HEK293 (cell line): Measurements from ENCODE around the gene STXBP5L.
"Not testable (repeated sequence)": the region's sequence is repeated elsewhere in the genome, so short reads cannot be mapped to it uniquely, and the experiment has no call there.

Experiments
- CTCF ChIA-PET: fragments of 350-600 bp; formaldehyde crosslinking; extraction: SDS; loops from one replicate; lab custom pipeline; 2021; ENCODE audit warnings: antibody characterized with exemption; lab: Yijun Ruan, JAX
- POLR2A ChIA-PET: fragments of 300-600 bp; formaldehyde crosslinking; extraction: SDS; loops from one replicate; lab custom pipeline; 2020; ENCODE audit warnings: antibody characterized with exemption, inconsistent platforms; lab: Yijun Ruan, JAX
- H3K27ac ChIP-seq: fragments of 200-500 bp; sonication (Bioruptor generic); 2 replicates; pipeline ENCODE4 v1.5.1; 2014; ENCODE audit warnings: low read depth, low read length, control low read depth, inconsistent platforms; ENCODE audit errors: extremely low read depth
- H3K36me3 ChIP-seq, 2 experiments: fragments of 200-500 bp in 1 of 2; sonication (Bioruptor generic) in 1 of 2; 1 replicate in 1 of 2; 2 replicates in 1 of 2; pipeline ENCODE4 v1.5.1; 2014 to 2017; ENCODE audit warnings: inconsistent platforms in 2 of 2, low read length in 2 of 2; ENCODE audit not compliant: control insufficient read depth in 2 of 2, insufficient read depth in 1 of 2
- H3K4me1 ChIP-seq: fragments of 200-500 bp; sonication (Bioruptor generic); 2 replicates; pipeline ENCODE4 v1.5.1; 2014; ENCODE audit warnings: mild to moderate bottlenecking, low read length, inconsistent platforms; ENCODE audit not compliant: control insufficient read depth, insufficient read depth
- H3K4me3 ChIP-seq: 2 replicates; pipeline ENCODE4 v1.5.1; 2011; ENCODE audit warnings: low read depth, mild to moderate bottlenecking, control low read depth, low read length, moderate library complexity
- H3K9me3 ChIP-seq: fragments of 200-500 bp; sonication (Bioruptor generic); 2 replicates; pipeline ENCODE4 v1.5.1; 2014; ENCODE audit warnings: low read depth, low read length, inconsistent platforms; ENCODE audit not compliant: control insufficient read depth, insufficient read depth
- BCL11B ChIP-seq: fragments of 450-650 bp; formaldehyde crosslinking; IDR thresholded peaks from 2 replicates; pipeline ENCODE4 v1.5.1; 2016; ENCODE audit warnings: low read depth, missing biosample characterization, missing genetic modification characterization
- GLI4 ChIP-seq: fragments of 450-650 bp; formaldehyde crosslinking; IDR thresholded peaks from 2 replicates; pipeline ENCODE4 v1.5.1; 2016; ENCODE audit warnings: missing biosample characterization, missing genetic modification characterization
- MEIS1 ChIP-seq: sonication (generic); formaldehyde crosslinking; IDR thresholded peaks from 2 replicates; pipeline ENCODE4 v1.8.1; 2022; ENCODE audit warnings: missing genetic modification reagents, mild to moderate bottlenecking, borderline replicate concordance
- SALL2 ChIP-seq: fragments of 450-650 bp; formaldehyde crosslinking; IDR thresholded peaks from 2 replicates; pipeline ENCODE4 v1.5.0; 2017; ENCODE audit warnings: missing biosample characterization, mild to moderate bottlenecking, missing genetic modification characterization, borderline replicate concordance
- SP3 ChIP-seq: fragments of 450-650 bp; formaldehyde crosslinking; IDR thresholded peaks from 2 replicates; pipeline ENCODE4 v1.5.1; 2016; ENCODE audit warnings: missing biosample characterization, missing genetic modification characterization
- TCF7L2 ChIP-seq: IDR thresholded peaks from 2 replicates; pipeline ENCODE4 v1.6.1; 2011; ENCODE audit warnings: low read depth, mild to moderate bottlenecking, inconsistent platforms, low read length, moderate library complexity, borderline replicate concordance
- ZBTB17 ChIP-seq: fragments of 450-650 bp; formaldehyde crosslinking; IDR thresholded peaks from 2 replicates; pipeline ENCODE4 v1.5.1; 2016; ENCODE audit warnings: missing biosample characterization, missing genetic modification characterization
- ZBTB6 ChIP-seq: fragments of 450-650 bp; formaldehyde crosslinking; IDR thresholded peaks from 2 replicates; pipeline ENCODE4 v1.5.1; 2017; ENCODE audit warnings: missing biosample characterization, missing genetic modification characterization
- ZBTB8A ChIP-seq: fragments of 450-650 bp; formaldehyde crosslinking; IDR thresholded peaks from 2 replicates; pipeline ENCODE4 v1.5.1; 2016; ENCODE audit warnings: missing biosample characterization, missing genetic modification characterization
- ZFP37 ChIP-seq: fragments of 450-650 bp; formaldehyde crosslinking; IDR thresholded peaks from 2 replicates; pipeline ENCODE4 v1.5.1; 2016; ENCODE audit warnings: missing biosample characterization, missing genetic modification characterization
- ZNF133 ChIP-seq: fragments of 450-650 bp; formaldehyde crosslinking; IDR thresholded peaks from 2 replicates; pipeline ENCODE4 v1.5.1; 2016; ENCODE audit warnings: missing biosample characterization, missing genetic modification characterization
- ZNF157 ChIP-seq: fragments of 450-650 bp; formaldehyde crosslinking; IDR thresholded peaks from 2 replicates; pipeline ENCODE4 v1.5.1; 2016; ENCODE audit warnings: missing biosample characterization, missing genetic modification characterization
- ZNF18 ChIP-seq: fragments of 450-650 bp; formaldehyde crosslinking; IDR thresholded peaks from 2 replicates; pipeline ENCODE4 v1.5.1; 2016; ENCODE audit warnings: missing biosample characterization, missing genetic modification characterization
- ZNF280D ChIP-seq: fragments of 450-650 bp; formaldehyde crosslinking; IDR thresholded peaks from 2 replicates; pipeline ENCODE4 v1.5.1; 2016; ENCODE audit warnings: missing biosample characterization, missing genetic modification characterization
- ZNF302 ChIP-seq: fragments of 450-650 bp; formaldehyde crosslinking; IDR thresholded peaks from 2 replicates; pipeline ENCODE4 v1.5.1; 2016; ENCODE audit warnings: missing biosample characterization, missing genetic modification characterization, low read depth
- ZNF366 ChIP-seq: fragments of 450-650 bp; formaldehyde crosslinking; conservative IDR thresholded peaks from 2 replicates; pipeline ENCODE4 v1.5.1; 2016; ENCODE audit warnings: missing biosample characterization, missing genetic modification characterization
- ZNF37A ChIP-seq: fragments of 450-650 bp; IDR thresholded peaks from 2 replicates; pipeline ENCODE4 v1.5.1; 2018; ENCODE audit warnings: missing biosample characterization, missing genetic modification characterization
- ZNF404 ChIP-seq: fragments of 450-650 bp; formaldehyde crosslinking; IDR thresholded peaks from 2 replicates; pipeline ENCODE4 v1.5.1; 2017; ENCODE audit warnings: missing biosample characterization, missing genetic modification characterization
- ZNF433 ChIP-seq: fragments of 450-650 bp; formaldehyde crosslinking; IDR thresholded peaks from 2 replicates; pipeline ENCODE4 v1.5.1; 2016; ENCODE audit warnings: missing biosample characterization, missing genetic modification characterization, low read depth
- ZNF449 ChIP-seq: fragments of 450-650 bp; formaldehyde crosslinking; IDR thresholded peaks from 2 replicates; pipeline ENCODE4 v1.5.1; 2017; ENCODE audit warnings: missing biosample characterization, mild to moderate bottlenecking, missing genetic modification characterization, moderate library complexity
- ZNF488 ChIP-seq: fragments of 450-650 bp; formaldehyde crosslinking; IDR thresholded peaks from 2 replicates; pipeline ENCODE4 v1.5.1; 2016; ENCODE audit warnings: missing biosample characterization, missing genetic modification characterization
- ZNF555 ChIP-seq: fragments of 450-650 bp; formaldehyde crosslinking; conservative IDR thresholded peaks from 2 replicates; pipeline ENCODE4 v1.5.1; 2017; ENCODE audit warnings: missing biosample characterization, mild to moderate bottlenecking, missing genetic modification characterization, inconsistent platforms
- ZNF610 ChIP-seq: fragments of 450-650 bp; formaldehyde crosslinking; IDR thresholded peaks from 2 replicates; pipeline ENCODE4 v1.5.1; 2016; ENCODE audit warnings: missing biosample characterization, missing genetic modification characterization, borderline replicate concordance
- ZSCAN5A ChIP-seq: fragments of 450-650 bp; formaldehyde crosslinking; IDR thresholded peaks from 2 replicates; pipeline ENCODE4 v1.5.1; 2016; ENCODE audit warnings: missing biosample characterization, missing genetic modification characterization

STXBP5L gene

GRCh38 chr3:121228971-121229370 is 321.0 kb downstream of the STXBP5L start:
- Histone ChIP-seq H3K4me1 (no peaks in the 10 kb centered on the region), H3K36me3 (no peaks in the 10 kb centered on the region), H3K9me3 (no peaks in the 10 kb centered on the region), H3K4me3 (no peak overlapping the region), H3K27ac (no peak overlapping the region)
- POLR2A ChIA-PET, result no interaction called here
- TF ChIP-seq TCF7L2 (no peak), ZNF302 (no peak), ZNF18 (no peak), ZNF133 (tag by site-specific recombination) (no peak), MEIS1 (CRISPR knock-in tag) (no peak), ZBTB6 (tag by site-specific recombination) (no peak), ZNF37A (no peak), ZNF488 (tag by site-specific recombination) (no peak), ZNF433 (tag by site-specific recombination) (no peak), ZNF610 (no peak), ZBTB8A (tag by site-specific recombination) (no peak), SP3 (tag by site-specific recombination) (no peak), GLI4 (tag by site-specific recombination) (no peak), ZBTB17 (tag by site-specific recombination) (no peak), SALL2 (tag by site-specific recombination) (no peak), BCL11B (tag by site-specific recombination) (no peak)
- CTCF ChIA-PET, result no interaction called here

- H3K9me3 ChIP-seq, H3K4me3 ChIP-seq, H3K36me3 ChIP-seq, POLR2A ChIA-PET, H3K4me1 ChIP-seq, H3K27ac ChIP-seq: not testable (repeated sequence)
- CTCF ChIA-PET, result interaction anchor here (0.6 to 1.5 kb wide), 2 partner anchors 10 to 67 kb away, joined by 3 read pairs; no protein-coding TSS in a partner anchor
Measured at GRCh38 chr3:121230194-121230593, 322.2 kb downstream of the STXBP5L start.

GRCh38 chr3:121231872-121232271 is 323.9 kb downstream of the STXBP5L start:
- H3K27ac ChIP-seq, result no peak overlapping the region
- no peaks in the 10 kb centered on the region for H3K4me1 ChIP-seq
- H3K9me3 ChIP-seq, result no peaks in the 10 kb centered on the region
- ChIA-PET POLR2A (interaction anchor here (1.1 kb wide), 1 partner anchor 9 kb away, joined by 3 read pairs; no protein-coding TSS in a partner anchor), CTCF (no interaction called here)
- H3K4me3 ChIP-seq, result no peak overlapping the region
- H3K36me3 ChIP-seq, result no peaks in the 10 kb centered on the region
- TF ChIP-seq ZNF37A (no peak), ZSCAN5A (tag by site-specific recombination) (no peak), ZNF449 (tag by site-specific recombination) (no peak), ZNF366 (tag by site-specific recombination) (no peak), ZFP37 (tag by site-specific recombination) (no peak), ZNF280D (no peak), ZNF404 (tag by site-specific recombination) (no peak), ZNF555 (tag by site-specific recombination) (no peak), ZNF157 (tag by site-specific recombination) (no peak)
